Progenitor cell of endocrine pancreas (in vitro differentiated cells): ENCODE measurements around the gene SLC44A5. TPM values are rescaled to one million over a fixed set of nuclear protein-coding genes. Genes with fewer than 3 reads are reported as not detected.

Experiments used
- DNase-seq: peaks from one replicate; pipeline ENCODE4 v3.0.0; 2021; ENCODE audit warnings: low spot score; ENCODE audit not compliant: unreplicated experiment
- H3K27ac Mint-ChIP-seq: 2 replicates; pipeline ENCODE4 v1.8.0; 2021; ENCODE audit warnings: mild to moderate bottlenecking, moderate library complexity, mixed read lengths
- H3K27me3 Mint-ChIP-seq: 2 replicates; pipeline ENCODE4 v1.8.0; 2021; ENCODE audit warnings: mixed read lengths
- H3K36me3 Mint-ChIP-seq: 2 replicates; pipeline ENCODE4 v1.8.0; 2022; ENCODE audit warnings: mixed read lengths; ENCODE audit not compliant: insufficient read depth
- H3K4me1 Mint-ChIP-seq: 2 replicates; pipeline ENCODE4 v1.8.0; 2021; ENCODE audit warnings: low read depth, mixed read lengths
- H3K4me3 Mint-ChIP-seq: 2 replicates; pipeline ENCODE4 v1.8.0; 2021; ENCODE audit warnings: low read depth, mild to moderate bottlenecking, moderate library complexity, mixed read lengths
- H3K9me3 Mint-ChIP-seq: 2 replicates; pipeline ENCODE4 v1.8.0; 2021; ENCODE audit warnings: low read depth, mixed read lengths
- CTCF ChIP-seq: fragments of 200-600 bp; sonication (generic); IDR thresholded peaks from one replicate; pipeline ENCODE4 v1.5.0; 2021; ENCODE audit warnings: antibody characterized with exemption, mild to moderate bottlenecking; ENCODE audit not compliant: unreplicated experiment
- total RNA-seq: library from RNA; stranded (reverse); gene quantifications from 2 replicates; pipeline ENCODE4 v1.2.1, GENCODE V29; 2021

Gene SLC44A5
- total RNA-seq, 1 donor from 2014 or later: 8.8 TPM

GRCh38 chr1:75618382-75618781, 7.5 kb upstream of the SLC44A5 start:
- Mint-ChIP-seq H3K9me3 (no peaks in the 10 kb centered on the region), H3K36me3 (no peaks in the 10 kb centered on the region), H3K27ac (no peak overlapping the region), H3K4me3 (no peak overlapping the region), H3K4me1 (peaks cover 16% of the 10 kb centered on the region), H3K27me3 (peaks cover 54% of the 10 kb centered on the region)
- no peak for DNase-seq
- no peak for TF ChIP-seq CTCF

- Mint-ChIP-seq H3K27me3 (peaks cover 60% of the 10 kb centered on the region), H3K9me3 (no peaks in the 10 kb centered on the region), H3K4me3 (peak overlapping the region; percentile 74), H3K27ac (no peak overlapping the region), H3K4me1 (peaks cover 18% of the 10 kb centered on the region), H3K36me3 (no peaks in the 10 kb centered on the region)
- DNase-seq: peak; percentile 11
- TF ChIP-seq CTCF: no peak
Observed at GRCh38 chr1:75616436-75617433, 5.8 kb upstream of the SLC44A5 start.

GRCh38 chr1:75615613-75616435, 4.9 kb upstream of the SLC44A5 start:
- no peaks in the 10 kb centered on the region for H3K9me3 Mint-ChIP-seq
- H3K27ac Mint-ChIP-seq: no peak overlapping the region
- H3K27me3 Mint-ChIP-seq: peaks cover 64% of the 10 kb centered on the region
- TF ChIP-seq CTCF: peak; percentile 9
- peak; percentile 49 for DNase-seq
- H3K36me3 Mint-ChIP-seq: no peaks in the 10 kb centered on the region
- peaks cover 20% of the 10 kb centered on the region for H3K4me1 Mint-ChIP-seq
- H3K4me3 Mint-ChIP-seq: peak overlapping the region; percentile 74

- H3K27me3 Mint-ChIP-seq: peaks cover 60% of the 10 kb centered on the region
- H3K4me1 Mint-ChIP-seq: peaks cover 20% of the 10 kb centered on the region
- DNase-seq: no peak
- H3K27ac Mint-ChIP-seq: peak overlapping the region; percentile 73
- peak overlapping the region; percentile 74 for H3K4me3 Mint-ChIP-seq
- H3K9me3 Mint-ChIP-seq: no peaks in the 10 kb centered on the region
- H3K36me3 Mint-ChIP-seq: no peaks in the 10 kb centered on the region
- TF ChIP-seq CTCF: no peak
Observed at GRCh38 chr1:75614399-75614756, 3.5 kb upstream of the SLC44A5 start.

GRCh38 chr1:75613916-75614315, 3.0 kb upstream of the SLC44A5 start:
- peaks cover 20% of the 10 kb centered on the region for H3K4me1 Mint-ChIP-seq
- DNase-seq: no peak
- H3K27ac Mint-ChIP-seq: no peak overlapping the region
- TF ChIP-seq CTCF: no peak
- no peaks in the 10 kb centered on the region for H3K9me3 Mint-ChIP-seq
- H3K4me3 Mint-ChIP-seq: peak overlapping the region; percentile 74
- H3K36me3 Mint-ChIP-seq: no peaks in the 10 kb centered on the region
- peaks cover 61% of the 10 kb centered on the region for H3K27me3 Mint-ChIP-seq
